ENCODE data around the gene LST1. TPM values are rescaled to one million over a fixed set of nuclear protein-coding genes. Genes with fewer than 3 reads are reported as not detected.
A peak's percentile ranks its signal among the peaks of the same experiment; 100 is the strongest.

The LST1 gene
- total RNA-seq, 1 experiment from 2014 or later = not detected

GRCh38 chr6:31558631-31559500, 27.2 kb upstream of the LST1 start:
- TF ChIP-seq EZH2phosphoT487 (IDR thresholded peaks at IDR 0.05; ENCODE audit: borderline replicate concordance, low read length) (no peak), CTCF (conservative IDR thresholded peaks at IDR 0.05; ENCODE audit: low read depth, low read length) (no peak), EZH2 (IDR thresholded peaks at IDR 0.05; ENCODE audit: low read length, unreplicated experiment) (no peak)
- Histone ChIP-seq H2AFZ (ENCODE audit: low read length) (no peak overlapping the region), H3K9me2 (replicated peaks; ENCODE audit: low read length) (no peaks in the 10 kb centered on the region), H3K4me2 (ENCODE audit: low read length) (no peak overlapping the region), H3K79me2 (ENCODE audit: low read length) (no peaks in the 10 kb centered on the region), H3K27ac (ENCODE audit: low read length) (no peak overlapping the region; the same call in 1 of the 2 replicates), H3K27me3 (ENCODE audit: low read length) (no peaks in the 10 kb centered on the region), H3K9me3 (ENCODE audit: low read length) (no peaks in the 10 kb centered on the region), H3F3A (ENCODE audit: low read length, unreplicated experiment) (no peaks in the 10 kb centered on the region), H3K9ac (ENCODE audit: low read length) (no peak overlapping the region), H4K20me1 (ENCODE audit: low read length) (no peaks in the 10 kb centered on the region), H3K36me3 (ENCODE audit: low read depth, low read length) (peaks cover 16% of the 10 kb centered on the region), H3K4me3 (ENCODE audit: low read length) (no peak overlapping the region), H3K4me1 (ENCODE audit: insufficient read depth, low read length) (peaks cover 23% of the 10 kb centered on the region)
- intact Hi-C loops (cut with micrococcal nuclease) = no loop called here
- ATAC-seq = no peak
- CTCF ChIA-PET = no interaction called here
- no peak for DNase-seq
- BruUV-seq (replicated peaks) = no TSS peak
- POLR2A ChIA-PET (ENCODE audit: unreplicated experiment) = no interaction called here

GRCh38 chr6:31559606-31559957, 26.5 kb upstream of the LST1 start:
- peak overlapping the region; percentile 17; the same call in 1 of the 2 replicates for H3K4me2 ChIP-seq (ENCODE audit: low read length)
- no peak overlapping the region for H3K4me3 ChIP-seq (ENCODE audit: low read length)
- no peaks in the 10 kb centered on the region for H3K79me2 ChIP-seq (ENCODE audit: low read length)
- H3K9me2 ChIP-seq (replicated peaks; ENCODE audit: low read length) = no peaks in the 10 kb centered on the region
- peaks cover 11% of the 10 kb centered on the region; the same call in 1 of the 2 replicates for H3K36me3 ChIP-seq (ENCODE audit: low read depth, low read length)
- no TSS peak for BruUV-seq (replicated peaks)
- TF ChIP-seq EZH2phosphoT487 (IDR thresholded peaks at IDR 0.05; ENCODE audit: borderline replicate concordance, low read length) (no peak), CTCF (conservative IDR thresholded peaks at IDR 0.05; ENCODE audit: low read depth, low read length) (no peak), EZH2 (IDR thresholded peaks at IDR 0.05; ENCODE audit: low read length, unreplicated experiment) (no peak)
- no peaks in the 10 kb centered on the region for H3F3A ChIP-seq (ENCODE audit: low read length, unreplicated experiment)
- no peaks in the 10 kb centered on the region for H3K9me3 ChIP-seq (ENCODE audit: low read length)
- no peak overlapping the region for H3K9ac ChIP-seq (ENCODE audit: low read length)
- H4K20me1 ChIP-seq (ENCODE audit: low read length) = no peaks in the 10 kb centered on the region
- H2AFZ ChIP-seq (ENCODE audit: low read length) = no peak overlapping the region
- peak overlapping the region; percentile 45 for H3K27ac ChIP-seq (ENCODE audit: low read length)
- intact Hi-C loops (cut with micrococcal nuclease) = no loop called here
- H3K27me3 ChIP-seq (ENCODE audit: low read length) = no peaks in the 10 kb centered on the region
- ATAC-seq (no peak), DNase-seq (no peak)
- ChIA-PET CTCF (no interaction called here), POLR2A (ENCODE audit: unreplicated experiment) (no interaction called here)
- H3K4me1 ChIP-seq (ENCODE audit: insufficient read depth, low read length) = peaks cover 23% of the 10 kb centered on the region

Data from PC-3 (cell line).